Measurements from ENCODE around the gene GRID2. TPM values are rescaled to one million over a fixed set of nuclear protein-coding genes. Genes with fewer than 3 reads are reported as not detected.

GRID2 gene
- total and polyA plus RNA-seq, 9 of the 15 experiments (the other 6 are each of a cell fraction or from before 2014, with no cell fraction given), result 0.04 TPM; not detected in 7

- in situ Hi-C loops (cut with MboI), result no loop called here
- no peak for ATAC-seq
- BruUV-seq (replicated peaks), result no TSS peak
- H3K27ac ChIP-seq (ENCODE audit: extremely low read depth, low read depth, low read length), result no peak overlapping the region
- no peak overlapping the region for H3K4me2 ChIP-seq (ENCODE audit: insufficient read depth, low read length)
- ChIA-PET CTCF (ENCODE audit: low intra/inter-chr PET ratio) (no interaction called here), POLR2A (no interaction called here)
- 4% methylated on average over 4 of the region's 4 CpGs for WGBS (ENCODE audit: insufficient coverage, low coverage, missing lambda C conversion rate)
- TF ChIP-seq TRIM28 (IDR thresholded peaks at IDR 0.05), result no peak
- no peaks in the 10 kb centered on the region for H3K4me1 ChIP-seq (replicated peaks in 1 of 2; ENCODE audit: control insufficient read depth in 2 of 2, insufficient read depth in 2 of 2, low read length in 2 of 2)
- H3K4me3 ChIP-seq, result no peak overlapping the region
- no peak overlapping the region for H3K9ac ChIP-seq (ENCODE audit: insufficient read depth in 1 of 2, low read depth in 2 of 2, low read length in 2 of 2)
- H3K9me3 ChIP-seq (replicated peaks; ENCODE audit: control insufficient read depth, insufficient read depth, low read depth, low read length), result no peaks in the 10 kb centered on the region
- no peaks in the 10 kb centered on the region for H3K9me1 ChIP-seq (ENCODE audit: control insufficient read depth, insufficient read depth, low read length)
- H3K79me2 ChIP-seq (ENCODE audit: control insufficient read depth, insufficient read depth, low read length), result no peaks in the 10 kb centered on the region
- H4K20me1 ChIP-seq (replicated peaks; ENCODE audit: control insufficient read depth, insufficient read depth, low read length), result no peaks in the 10 kb centered on the region
- no peak overlapping the region for H2AFZ ChIP-seq (ENCODE audit: low read depth, low read length)
- no peaks in the 10 kb centered on the region for H3K27me3 ChIP-seq (ENCODE audit: control insufficient read depth in 2 of 2, insufficient read depth in 2 of 2, low read length in 2 of 2)
- no peak for FAIRE-seq
- no peak for DNase-seq (ENCODE audit: extremely low read depth in 1 of 4, low spot score in 3 of 4)
- intact Hi-C loops (cut with micrococcal nuclease), result no loop called here
- H3K36me3 ChIP-seq (ENCODE audit: control insufficient read depth, insufficient read depth, low read length), result no peaks in the 10 kb centered on the region
These were observed 864.3 kb downstream of the GRID2 start for GRCh38 chr4:93168053-93168452.

DNA sequence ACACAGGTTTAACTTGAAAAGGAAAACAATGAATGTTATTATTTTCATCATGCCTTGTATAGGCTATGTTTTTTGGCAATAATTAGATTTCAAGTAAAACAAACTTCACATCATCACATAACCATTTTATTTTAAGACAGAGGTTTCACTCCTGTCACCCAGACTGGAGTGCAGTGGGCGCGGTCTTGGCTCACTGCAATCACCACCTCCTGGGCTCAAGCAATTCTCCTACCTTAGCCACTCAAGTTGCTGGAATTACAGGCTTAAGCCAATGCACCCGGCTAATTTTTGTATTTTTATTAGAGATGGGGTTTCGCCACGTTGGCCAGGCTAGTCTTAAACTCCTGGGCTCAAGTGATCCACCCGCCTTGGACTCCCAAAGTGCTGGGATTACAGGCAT lies 866.2 kb downstream of the GRID2 start:
- no peak overlapping the region for H3K4me3 ChIP-seq
- 4% methylated on average over 6 of the region's 6 CpGs for WGBS (ENCODE audit: insufficient coverage, low coverage, missing lambda C conversion rate)
- CTCF ChIA-PET (ENCODE audit: low intra/inter-chr PET ratio), result no interaction called here
- FAIRE-seq (no peak), ATAC-seq (no peak), DNase-seq (ENCODE audit: extremely low read depth in 1 of 4, low spot score in 3 of 4) (no peak)
- POLR2A ChIA-PET, result no interaction called here
- H3K9ac ChIP-seq (ENCODE audit: insufficient read depth in 1 of 2, low read depth in 2 of 2, low read length in 2 of 2), result no peak overlapping the region
- H4K20me1 ChIP-seq (replicated peaks; ENCODE audit: control insufficient read depth, insufficient read depth, low read length), result no peaks in the 10 kb centered on the region
- no peaks in the 10 kb centered on the region for H3K36me3 ChIP-seq (ENCODE audit: control insufficient read depth, insufficient read depth, low read length)
- H3K4me2 ChIP-seq (ENCODE audit: insufficient read depth, low read length), result no peak overlapping the region
- H2AFZ ChIP-seq (ENCODE audit: low read depth, low read length), result no peak overlapping the region
- no peaks in the 10 kb centered on the region for H3K9me1 ChIP-seq (ENCODE audit: control insufficient read depth, insufficient read depth, low read length)
- intact Hi-C loops (cut with micrococcal nuclease), result no loop called here
- no TSS peak for BruUV-seq (replicated peaks)
- in situ Hi-C loops (cut with MboI), result no loop called here
- no peaks in the 10 kb centered on the region for H3K9me3 ChIP-seq (replicated peaks; ENCODE audit: control insufficient read depth, insufficient read depth, low read depth, low read length)
- H3K27ac ChIP-seq (ENCODE audit: extremely low read depth, low read depth, low read length), result no peak overlapping the region
- H3K4me1 ChIP-seq (replicated peaks in 1 of 2; ENCODE audit: control insufficient read depth in 2 of 2, insufficient read depth in 2 of 2, low read length in 2 of 2), result no peaks in the 10 kb centered on the region
- H3K79me2 ChIP-seq (ENCODE audit: control insufficient read depth, insufficient read depth, low read length), result no peaks in the 10 kb centered on the region
- no peaks in the 10 kb centered on the region for H3K27me3 ChIP-seq (ENCODE audit: control insufficient read depth in 2 of 2, insufficient read depth in 2 of 2, low read length in 2 of 2)
- TF ChIP-seq MTA3 (IDR thresholded peaks at IDR 0.05; ENCODE audit: borderline replicate concordance), result no peak
- no peak for TF ChIP-seq ETS2 (tag; IDR thresholded peaks at IDR 0.05; ENCODE audit: borderline replicate concordance, poor library complexity, severe bottlenecking)
- TF ChIP-seq SMC3 (conservative IDR thresholded peaks at IDR 0.05; ENCODE audit: insufficient read depth, low read depth, low read length), result no peak
- TF ChIP-seq PHB2 (IDR thresholded peaks at IDR 0.05; ENCODE audit: low read depth), result no peak
- TF ChIP-seq ZNF444 (CRISPR knock-in tag; IDR thresholded peaks at IDR 0.05), result no peak
- no peak for TF ChIP-seq ZNF217 (CRISPR knock-in tag; IDR thresholded peaks at IDR 0.05)
- TF ChIP-seq MBD2 (IDR thresholded peaks at IDR 0.05; ENCODE audit: borderline replicate concordance, low read depth), result no peak
- TF ChIP-seq BHLHE40 (IDR thresholded peaks at IDR 0.05; ENCODE audit: low read length), result no peak
- no peak for TF ChIP-seq TGIF2 (CRISPR knock-in tag; IDR thresholded peaks at IDR 0.05)
- TF ChIP-seq CBX8 (IDR thresholded peaks at IDR 0.05; ENCODE audit: borderline replicate concordance, extremely low read depth, low read depth, low read length, poor library complexity, severe bottlenecking), result no peak
- TF ChIP-seq ZNF77 (CRISPR knock-in tag; IDR thresholded peaks at IDR 0.05), result no peak
- no peak for TF ChIP-seq HMG20A (CRISPR knock-in tag; conservative IDR thresholded peaks at IDR 0.05)
- TF ChIP-seq MCM3 (IDR thresholded peaks at IDR 0.05), result no peak
- TF ChIP-seq RBM22 (IDR thresholded peaks at IDR 0.05; ENCODE audit: low read depth, low read length, poor library complexity, severe bottlenecking), result no peak
- TF ChIP-seq XRCC4 (IDR thresholded peaks at IDR 0.05; ENCODE audit: extremely low read depth, insufficient read depth, insufficient read length), result no peak
- TF ChIP-seq ELK1 (CRISPR knock-in tag; IDR thresholded peaks at IDR 0.05), result no peak
- no peak for TF ChIP-seq DNMT1 (IDR thresholded peaks at IDR 0.05)
- no peak for TF ChIP-seq CBFA2T3 (IDR thresholded peaks at IDR 0.05)
